Activated CD4-positive, alpha-beta T cell treated with anti-CD3 and anti-CD28 coated beads for 36 hours (primary cell): ENCODE measurements around the gene ZNF622. TPM values are rescaled to one million over a fixed set of nuclear protein-coding genes. Genes with fewer than 3 reads are reported as not detected.

Source experiments
- ATAC-seq: fragments of 200-7000 bp; cut with Tn5 transposase; one replicate; pipeline ENCODE4 v1.10.0; 2021; ENCODE audit warnings: mild to moderate bottlenecking, moderate library complexity
- CTCF ChIA-PET: fragments of 350-600 bp; sonication (Branson Sonifier 250); formaldehyde crosslinking; loops from one replicate; lab custom pipeline; 2021; ENCODE audit warnings: antibody characterized with exemption; lab: Charles Lee
- POLR2A ChIA-PET: fragments of 350-600 bp; sonication (Branson Sonifier 250); formaldehyde crosslinking; loops from one replicate; lab custom pipeline; 2021; ENCODE audit warnings: antibody characterized with exemption, inconsistent platforms; lab: Charles Lee
- DNase-seq: peaks from one replicate; pipeline ENCODE4 v3.0.0-alpha.2; 2020
- H3K27ac Mint-ChIP-seq: one replicate; pipeline ENCODE4 v1.8.0; 2021; ENCODE audit warnings: mixed read lengths
- H3K27me3 Mint-ChIP-seq: one replicate; pipeline ENCODE4 v1.8.0; 2021; ENCODE audit warnings: mixed read lengths
- H3K36me3 Mint-ChIP-seq: one replicate; pipeline ENCODE4 v1.8.0; 2021; ENCODE audit warnings: low read depth, mixed read lengths
- H3K4me1 Mint-ChIP-seq: one replicate; pipeline ENCODE4 v1.8.0; 2021; ENCODE audit warnings: mixed read lengths
- H3K4me3 Mint-ChIP-seq: one replicate; pipeline ENCODE4 v1.8.0; 2021; ENCODE audit warnings: mild to moderate bottlenecking, moderate library complexity, mixed read lengths
- H3K9me3 Mint-ChIP-seq: one replicate; pipeline ENCODE4 v1.8.0; 2021; ENCODE audit warnings: low read depth, mixed read lengths
- intact Hi-C, 2 experiments: fragments of 100-400 bp; cut with DNase I in 1 of 2; cut with micrococcal nuclease in 1 of 2; formaldehyde crosslinking; loops; one replicate each; pipeline versions ENCODE4 v1.14.2 to v1.15.1; 2022 to 2024; cut with DNase I, micrococcal nuclease
- total RNA-seq, 2 experiments: library from RNA; stranded (reverse); gene quantifications; one replicate each; pipeline ENCODE4 v1.2.3, GENCODE V29; 2021

ZNF622 gene
- total RNA-seq, 2 experiments from 2014 or later, result 30.9 to 36.3 TPM

- H3K4me3 Mint-ChIP-seq, result no peak overlapping the region
- H3K4me1 Mint-ChIP-seq, result no peaks in the 10 kb centered on the region
Measured at GRCh38 chr5:16406630-16407029, 59.0 kb downstream of the ZNF622 start.

GRCh38 chr5:16406023-16406422 lies 59.6 kb downstream of the ZNF622 start:
- Mint-ChIP-seq H3K4me1 (no peaks in the 10 kb centered on the region), H3K27me3 (peaks cover 6% of the 10 kb centered on the region), H3K9me3 (no peaks in the 10 kb centered on the region), H3K27ac (no peak overlapping the region), H3K36me3 (no peaks in the 10 kb centered on the region), H3K4me3 (no peak overlapping the region)
- DNase-seq (no peak), ATAC-seq (no peak)
- CTCF ChIA-PET, result no interaction called here
- intact Hi-C loops, result no loop called here
- POLR2A ChIA-PET, result no interaction called here

More at GRCh38 chr5:16406630-16407029, 59.0 kb downstream of the ZNF622 start:
- peaks cover 9% of the 10 kb centered on the region for H3K27me3 Mint-ChIP-seq
- POLR2A ChIA-PET, result no interaction called here
- CTCF ChIA-PET, result interaction anchor here (0.6 kb wide), 1 partner anchor 21 kb away, joined by 3 read pairs; no protein-coding TSS in a partner anchor
- no peaks in the 10 kb centered on the region for H3K9me3 Mint-ChIP-seq
- no peak for ATAC-seq
- H3K27ac Mint-ChIP-seq, result no peak overlapping the region
- no peak for DNase-seq
- intact Hi-C loops, result no loop called here
- H3K36me3 Mint-ChIP-seq, result no peaks in the 10 kb centered on the region

Other genes starting within 250 kb of the ZNF622 start
- gene RETREG1, start 151.2 kb upstream of the ZNF622 start, total RNA-seq, result 10 to 100 TPM; 17.7 to 23.3 TPM